HepG2 (cell line): ENCODE data around the gene PLEKHA3. TPM values are rescaled to one million over a fixed set of nuclear protein-coding genes. Genes with fewer than 3 reads are reported as not detected.

Experiments used
- AHR ChIP-seq: IDR thresholded peaks from 2 replicates; pipeline ENCODE4 v1.6.1; 2018; ENCODE audit warnings: missing genetic modification reagents, missing compliant biosample characterization
- ARID4A ChIP-seq: sonication (generic); formaldehyde crosslinking; IDR thresholded peaks from 2 replicates; pipeline ENCODE4 v1.5.0; 2020; ENCODE audit warnings: mild to moderate bottlenecking, missing genetic modification reagents, borderline replicate concordance
- DPF2 ChIP-seq: sonication (generic); formaldehyde crosslinking; IDR thresholded peaks from 2 replicates; pipeline ENCODE4 v1.4.0; 2020; ENCODE audit warnings: mild to moderate bottlenecking, low read depth, missing genetic modification reagents, borderline replicate concordance
- NCOA2 ChIP-seq: sonication (generic); formaldehyde crosslinking; IDR thresholded peaks from 2 replicates; pipeline ENCODE4 v1.8.0; 2022; ENCODE audit warnings: inconsistent platforms
- PAF1 ChIP-seq: IDR thresholded peaks from 2 replicates; pipeline ENCODE4 v1.6.1; 2016; ENCODE audit warnings: missing genetic modification reagents, missing compliant biosample characterization
- PBX2 ChIP-seq: IDR thresholded peaks from 2 replicates; pipeline ENCODE4 v1.6.1; 2016; ENCODE audit warnings: control low read depth
- SRSF1 ChIP-seq: fragments of 200-400 bp; formaldehyde crosslinking; optimal IDR thresholded peaks from 2 replicates; pipeline ENCODE3; 2017; ENCODE audit warnings: mild to moderate bottlenecking, low read depth, low read length, moderate library complexity
- TGIF2 ChIP-seq: IDR thresholded peaks from 2 replicates; pipeline ENCODE4 v1.6.1; 2016; ENCODE audit warnings: control low read depth, missing compliant biosample characterization
- ZNF503 ChIP-seq: sonication (generic); formaldehyde crosslinking; IDR thresholded peaks from 2 replicates; pipeline ENCODE4 v1.4.0; 2020; ENCODE audit warnings: missing genetic modification reagents
- ZNF543 ChIP-seq: sonication (generic); formaldehyde crosslinking; IDR thresholded peaks from 2 replicates; pipeline ENCODE4 v1.4.0; 2020; ENCODE audit warnings: mild to moderate bottlenecking, missing genetic modification reagents
- ZNF567 ChIP-seq: sonication (generic); formaldehyde crosslinking; IDR thresholded peaks from 2 replicates; pipeline ENCODE4 v1.8.1; 2023; ENCODE audit warnings: mild to moderate bottlenecking, missing genetic modification reagents, borderline replicate concordance
- ZNF672 ChIP-seq: sonication (generic); formaldehyde crosslinking; IDR thresholded peaks from 2 replicates; pipeline ENCODE4 v1.8.1; 2022; ENCODE audit warnings: missing genetic modification reagents
- polyA plus RNA-seq, 8 experiments: library from polyadenylated mRNA; depleted of rRNA in 3 of 8; stranded (reverse) in 7 of 8; unstranded in 1 of 8; fragments of >200 nt; fragmentation: Illumina TruSeq in 4 of 8; extraction: Trizol in 4 of 8; gene quantifications; 2 replicates each; pipeline versions ENCODE4 v1.2.1 to v1.2.3, GENCODE V29; 2011 to 2016; ENCODE audit warnings: low read depth in 4 of 8, missing spikeins in 1 of 8, mixed read lengths in 1 of 8; ENCODE audit not compliant: insufficient read depth in 1 of 8
- total RNA-seq, 5 experiments: library from RNA; depleted of rRNA; stranded (reverse); fragments of >200 nt; fragmentation: Illumina TruSeq; extraction: Trizol; gene quantifications; 2 replicates each; pipeline ENCODE4 v1.2.3, GENCODE V29; 2016; ENCODE audit warnings: low read depth in 1 of 5
- TF ChIP-seq, protein P1 (sequence below): sonication (generic); formaldehyde crosslinking; IDR thresholded peaks from 2 replicates; pipeline ENCODE4 v1.4.0; 2020; ENCODE audit warnings: missing genetic modification reagents

The PLEKHA3 gene
- total and polyA plus RNA-seq, 2 of the 13 experiments (the other 11 are each of a cell fraction or from before 2014, with no cell fraction given) = 11.7 to 23.1 TPM

DNA sequence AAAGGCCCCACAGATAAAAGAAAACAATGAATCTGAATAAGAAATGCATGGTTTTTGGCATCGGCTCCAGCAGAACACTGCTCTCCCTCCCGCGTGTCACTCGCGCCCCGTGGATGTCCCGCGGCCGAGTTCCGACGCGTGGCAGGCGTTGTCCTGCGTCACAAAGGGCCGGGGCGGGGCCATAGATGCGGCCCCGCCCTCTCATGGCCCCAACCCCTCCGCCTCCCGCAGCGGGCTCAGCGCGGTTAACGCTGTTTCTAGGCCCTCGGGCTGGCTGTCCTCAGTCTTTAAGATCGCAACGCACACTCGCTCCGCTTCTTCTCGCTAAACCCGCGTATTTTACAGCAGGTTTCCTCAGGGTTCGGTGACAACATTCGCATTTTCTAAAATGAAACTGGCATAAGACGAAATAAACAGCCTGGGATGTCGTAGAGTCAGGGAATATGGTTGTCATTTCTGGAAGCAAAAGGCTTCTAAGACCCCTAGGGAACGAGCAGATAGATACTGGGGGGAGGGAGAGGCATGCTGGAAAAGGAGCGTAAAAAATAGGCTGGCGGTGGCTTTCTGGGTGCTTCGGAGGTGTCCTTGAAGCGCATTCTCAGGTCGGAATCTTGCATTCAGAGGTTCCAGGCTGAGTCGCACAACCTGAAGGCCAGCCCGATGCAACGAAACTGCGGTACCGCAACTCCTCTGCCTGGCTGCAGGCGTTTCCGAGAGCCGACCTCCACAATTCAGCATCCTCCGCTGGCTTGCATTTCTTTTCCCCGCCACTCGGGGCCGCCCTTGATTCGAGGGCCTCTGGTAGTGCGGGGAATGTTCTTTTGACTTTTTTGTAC lies 1.6 kb upstream of the PLEKHA3 start, which contains the start of gene FKBP7 (continued):
- TF ChIP-seq ARID4A (CRISPR knock-in tag) = peak; percentile 80
- TF ChIP-seq SRSF1 = peak; percentile 26
- no peak for TF ChIP-seq PBX2
- no peak; the same call in 1 of the 2 replicates for TF ChIP-seq TGIF2 (CRISPR knock-in tag)
- TF ChIP-seq PAF1 (CRISPR knock-in tag) = no peak
- TF ChIP-seq DPF2 (CRISPR knock-in tag) = 0 out of 2 replicates have a peak, but pooled peaks have one; percentile 25
- TF ChIP-seq ZNF543 (CRISPR knock-in tag) = 0 out of 2 replicates have a peak, but pooled peaks have one; percentile 12
- TF ChIP-seq ZNF672 (CRISPR knock-in tag) = no peak
- TF ChIP-seq ZNF567 (CRISPR knock-in tag) = no peak; the same call in 1 of the 2 replicates
- no peak; the same call in 1 of the 2 replicates for TF ChIP-seq AHR (CRISPR knock-in tag)
- peak; percentile 55; the same call in 1 of the 2 replicates for TF ChIP-seq ZNF503
- TF ChIP-seq, protein P1, sequence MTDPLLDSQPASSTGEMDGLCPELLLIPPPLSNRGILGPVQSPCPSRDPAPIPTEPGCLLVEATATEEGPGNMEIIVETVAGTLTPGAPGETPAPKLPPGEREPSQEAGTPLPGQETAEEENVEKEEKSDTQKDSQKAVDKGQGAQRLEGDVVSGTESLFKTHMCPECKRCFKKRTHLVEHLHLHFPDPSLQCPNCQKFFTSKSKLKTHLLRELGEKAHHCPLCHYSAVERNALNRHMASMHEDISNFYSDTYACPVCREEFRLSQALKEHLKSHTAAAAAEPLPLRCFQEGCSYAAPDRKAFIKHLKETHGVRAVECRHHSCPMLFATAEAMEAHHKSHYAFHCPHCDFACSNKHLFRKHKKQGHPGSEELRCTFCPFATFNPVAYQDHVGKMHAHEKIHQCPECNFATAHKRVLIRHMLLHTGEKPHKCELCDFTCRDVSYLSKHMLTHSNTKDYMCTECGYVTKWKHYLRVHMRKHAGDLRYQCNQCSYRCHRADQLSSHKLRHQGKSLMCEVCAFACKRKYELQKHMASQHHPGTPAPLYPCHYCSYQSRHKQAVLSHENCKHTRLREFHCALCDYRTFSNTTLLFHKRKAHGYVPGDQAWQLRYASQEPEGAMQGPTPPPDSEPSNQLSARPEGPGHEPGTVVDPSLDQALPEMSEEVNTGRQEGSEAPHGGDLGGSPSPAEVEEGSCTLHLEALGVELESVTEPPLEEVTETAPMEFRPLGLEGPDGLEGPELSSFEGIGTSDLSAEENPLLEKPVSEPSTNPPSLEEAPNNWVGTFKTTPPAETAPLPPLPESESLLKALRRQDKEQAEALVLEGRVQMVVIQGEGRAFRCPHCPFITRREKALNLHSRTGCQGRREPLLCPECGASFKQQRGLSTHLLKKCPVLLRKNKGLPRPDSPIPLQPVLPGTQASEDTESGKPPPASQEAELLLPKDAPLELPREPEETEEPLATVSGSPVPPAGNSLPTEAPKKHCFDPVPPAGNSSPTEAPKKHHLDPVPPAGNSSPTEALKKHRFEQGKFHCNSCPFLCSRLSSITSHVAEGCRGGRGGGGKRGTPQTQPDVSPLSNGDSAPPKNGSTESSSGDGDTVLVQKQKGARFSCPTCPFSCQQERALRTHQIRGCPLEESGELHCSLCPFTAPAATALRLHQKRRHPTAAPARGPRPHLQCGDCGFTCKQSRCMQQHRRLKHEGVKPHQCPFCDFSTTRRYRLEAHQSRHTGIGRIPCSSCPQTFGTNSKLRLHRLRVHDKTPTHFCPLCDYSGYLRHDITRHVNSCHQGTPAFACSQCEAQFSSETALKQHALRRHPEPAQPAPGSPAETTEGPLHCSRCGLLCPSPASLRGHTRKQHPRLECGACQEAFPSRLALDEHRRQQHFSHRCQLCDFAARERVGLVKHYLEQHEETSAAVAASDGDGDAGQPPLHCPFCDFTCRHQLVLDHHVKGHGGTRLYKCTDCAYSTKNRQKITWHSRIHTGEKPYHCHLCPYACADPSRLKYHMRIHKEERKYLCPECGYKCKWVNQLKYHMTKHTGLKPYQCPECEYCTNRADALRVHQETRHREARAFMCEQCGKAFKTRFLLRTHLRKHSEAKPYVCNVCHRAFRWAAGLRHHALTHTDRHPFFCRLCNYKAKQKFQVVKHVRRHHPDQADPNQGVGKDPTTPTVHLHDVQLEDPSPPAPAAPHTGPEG (CRISPR knock-in tag) = no peak; the same call in 1 of the 2 replicates
- TF ChIP-seq NCOA2 (CRISPR knock-in tag) = no peak; the same call in none of the 2 replicates
